ENCODE data around the gene WBP2NL.

The WBP2NL gene

GRCh38 chr22:41979423-41980250, 19.0 kb upstream of the WBP2NL start:
- DNase-seq = no peak

DNA sequence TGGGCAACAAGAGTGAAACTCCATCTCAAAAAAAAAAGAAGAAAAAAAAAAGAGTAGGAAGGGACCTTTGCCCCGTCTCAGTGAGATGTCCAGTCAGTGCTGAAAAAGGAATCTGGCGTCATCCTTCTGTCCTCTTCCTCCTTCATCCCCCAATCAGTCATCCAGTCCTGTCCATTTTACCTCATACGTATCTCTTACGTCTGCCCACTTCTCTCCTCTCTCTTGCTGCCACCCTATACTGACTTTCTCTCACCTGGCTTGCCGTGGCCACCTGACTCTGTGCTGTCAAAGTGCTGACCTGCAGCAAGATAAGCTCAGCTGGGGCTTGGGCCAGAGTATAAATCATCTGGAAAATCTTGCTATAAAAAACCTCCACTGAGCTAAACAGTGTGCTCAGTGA, 15.7 kb upstream of the WBP2NL start:
- no peak for DNase-seq

- no peak for DNase-seq
These were observed 14.8 kb upstream of the WBP2NL start for GRCh38 chr22:41983513-41984405.

DNA sequence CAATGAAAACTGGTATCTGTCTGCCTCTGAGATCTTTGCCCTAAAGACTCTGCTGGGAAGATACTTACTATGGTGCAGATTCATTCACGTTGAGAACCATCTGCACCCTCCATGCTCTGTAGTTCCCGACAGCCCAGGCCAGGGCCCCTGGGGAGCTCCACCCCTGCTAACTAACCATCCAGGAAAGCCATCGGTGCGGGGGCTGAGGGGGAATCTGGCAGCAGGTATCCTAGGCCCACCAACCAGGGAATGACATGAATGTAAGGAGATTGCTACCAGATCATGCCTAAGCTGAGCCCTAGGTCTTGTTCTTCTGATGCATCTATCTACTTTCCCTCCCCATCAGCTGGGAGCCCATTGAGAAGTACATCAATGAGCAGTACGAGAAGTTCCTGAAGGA, 11.3 kb upstream of the WBP2NL start:
- DNase-seq = no peak

DNA sequence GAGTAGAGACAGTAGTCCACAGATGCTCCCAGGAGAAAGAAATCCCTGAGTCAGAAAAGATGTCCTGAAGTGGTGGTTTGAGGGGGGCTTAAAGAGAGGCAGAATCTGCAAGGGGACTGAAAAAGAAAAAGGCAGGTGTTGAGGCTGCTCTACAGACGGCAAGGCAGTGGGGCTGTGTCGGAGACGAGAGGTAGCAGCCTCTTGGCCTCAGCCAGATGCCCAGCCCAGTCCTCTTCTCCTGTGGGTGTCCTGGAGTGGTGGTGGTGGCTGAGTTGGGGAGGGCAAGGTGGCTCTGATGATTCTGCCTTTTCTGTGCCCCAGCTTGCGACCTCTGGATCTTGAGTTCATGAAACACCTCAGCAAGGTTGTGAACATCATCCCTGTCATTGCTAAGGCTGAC, 9.3 kb upstream of the WBP2NL start:
- no peak for DNase-seq

GRCh38 chr22:41991111-41991510, 7.5 kb upstream of the WBP2NL start:
- no peak for DNase-seq

DNA sequence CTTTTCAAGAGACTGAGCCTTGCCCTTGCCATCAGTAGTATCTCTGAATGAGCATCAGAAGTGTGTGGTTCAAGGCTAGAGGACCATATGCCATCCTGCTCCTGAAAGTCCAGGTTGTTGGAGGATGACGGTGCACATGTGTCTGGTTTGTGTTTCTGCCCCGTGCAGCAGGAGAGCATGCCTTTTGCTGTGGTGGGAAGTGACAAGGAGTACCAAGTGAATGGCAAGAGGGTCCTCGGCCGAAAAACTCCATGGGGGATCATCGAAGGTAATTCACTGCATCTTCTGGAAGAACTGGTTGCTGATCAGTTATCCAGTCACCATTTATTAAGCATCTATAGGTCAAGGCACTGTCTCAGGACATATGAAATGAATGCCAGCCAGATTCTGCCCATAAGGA, 6.1 kb upstream of the WBP2NL start:
- no peak for DNase-seq

- DNase-seq = no peak
These were observed 3.4 kb upstream of the WBP2NL start for GRCh38 chr22:41995211-41995610.

DNA sequence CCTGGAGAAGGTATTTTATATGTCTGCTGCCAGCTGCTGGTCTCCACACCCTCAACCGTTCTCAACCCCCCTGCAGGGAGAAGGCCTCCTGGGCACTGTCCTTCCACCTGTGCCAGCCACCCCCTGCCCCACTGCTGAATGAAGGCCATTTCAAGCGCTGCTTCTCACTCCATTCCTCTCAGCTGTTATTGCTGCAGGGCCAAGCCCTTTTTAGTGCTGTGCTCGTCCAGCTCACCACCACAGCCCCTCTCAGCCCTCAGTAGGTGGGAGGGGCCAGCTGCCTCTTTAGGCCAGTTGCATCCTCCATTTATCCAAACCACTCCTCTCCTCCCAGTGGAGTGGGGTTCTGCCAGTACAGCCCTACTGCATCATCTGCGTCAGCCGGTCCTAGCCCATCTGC, 1.8 kb upstream of the WBP2NL start:
- DNase-seq = no peak

DNA sequence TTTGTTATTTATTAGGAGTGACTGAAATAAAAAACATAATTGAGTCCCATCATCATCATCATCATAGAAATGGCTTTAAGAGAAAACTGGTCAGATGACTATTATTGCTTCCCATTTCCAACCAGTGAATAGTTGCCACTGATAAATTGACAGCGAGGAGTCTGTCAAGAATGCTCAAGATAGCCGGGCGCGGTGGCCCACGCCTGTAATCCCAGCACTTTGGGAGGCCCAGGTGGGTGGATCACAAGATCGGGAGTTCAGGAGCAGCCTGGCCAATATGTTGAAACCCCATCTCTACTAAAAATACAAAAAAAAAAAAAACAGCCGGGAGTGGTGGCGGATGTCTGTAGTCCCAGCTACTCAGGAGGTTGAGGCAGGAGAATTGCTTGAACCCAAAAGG, 1.9 kb downstream of the WBP2NL start:
- no peak for DNase-seq

DNA sequence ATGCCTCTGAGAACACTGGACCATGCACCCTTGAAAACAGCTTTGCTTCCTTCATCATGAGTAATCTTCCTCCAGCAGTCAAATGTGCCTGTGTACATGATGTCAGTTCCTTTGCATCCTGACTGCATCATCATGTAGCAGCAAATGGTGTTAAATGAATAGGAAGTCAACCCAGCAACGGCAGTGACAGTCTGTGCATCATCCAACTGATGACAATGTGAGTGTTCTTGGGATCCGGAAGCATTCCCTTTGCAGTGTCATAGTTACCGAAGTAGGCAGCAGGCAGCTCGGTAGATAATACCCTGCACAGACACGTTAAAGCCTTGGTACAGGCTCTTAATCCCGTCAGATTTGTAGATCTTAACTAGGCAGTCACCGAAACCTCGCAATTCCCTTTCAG, 2.5 kb downstream of the WBP2NL start:
- DNase-seq = no peak

DNA sequence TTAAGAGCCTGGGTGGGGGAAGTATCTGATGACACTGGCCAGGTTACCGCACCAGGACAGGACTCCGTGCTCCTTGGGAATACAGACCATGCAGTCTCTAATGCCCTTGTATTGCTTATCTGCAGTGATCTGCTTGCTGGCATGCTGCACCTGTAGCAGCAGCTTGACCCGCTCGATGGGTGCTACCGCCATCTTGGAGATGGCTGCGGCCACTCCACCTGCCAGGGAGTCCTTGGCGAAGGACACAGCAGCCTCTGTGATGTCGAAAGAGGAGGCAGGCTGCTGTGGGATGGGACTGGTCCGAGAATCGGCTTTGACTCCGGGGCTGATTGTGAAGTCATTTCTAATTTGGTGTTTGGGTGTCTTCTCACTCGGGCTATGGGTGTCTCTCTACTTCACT, 3.1 kb downstream of the WBP2NL start:
- no peak for DNase-seq

DNA sequence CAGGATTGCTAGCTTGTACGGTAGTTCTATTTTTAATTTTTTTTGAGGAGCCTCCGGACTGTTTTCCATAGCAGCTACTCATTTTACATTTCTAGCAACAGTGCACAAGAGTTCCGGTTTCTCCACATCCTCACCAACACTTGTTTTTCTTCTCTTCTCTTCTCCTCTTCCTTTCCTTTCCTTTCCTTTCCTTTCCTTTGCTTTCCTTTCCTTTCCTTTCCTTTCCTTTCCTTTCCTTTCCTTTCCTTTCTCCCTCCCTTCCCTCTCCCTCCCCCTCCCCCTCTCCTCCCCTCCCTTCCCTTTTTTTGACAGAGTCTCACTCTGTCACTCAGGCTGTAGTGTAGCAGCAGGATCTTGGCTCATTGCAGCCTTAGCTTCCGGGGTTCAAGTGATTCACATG, 9.3 kb downstream of the WBP2NL start:
- DNase-seq = no peak

- DNase-seq = no peak
These were observed 12.2 kb downstream of the WBP2NL start for GRCh38 chr22:42010778-42011177.

DNA sequence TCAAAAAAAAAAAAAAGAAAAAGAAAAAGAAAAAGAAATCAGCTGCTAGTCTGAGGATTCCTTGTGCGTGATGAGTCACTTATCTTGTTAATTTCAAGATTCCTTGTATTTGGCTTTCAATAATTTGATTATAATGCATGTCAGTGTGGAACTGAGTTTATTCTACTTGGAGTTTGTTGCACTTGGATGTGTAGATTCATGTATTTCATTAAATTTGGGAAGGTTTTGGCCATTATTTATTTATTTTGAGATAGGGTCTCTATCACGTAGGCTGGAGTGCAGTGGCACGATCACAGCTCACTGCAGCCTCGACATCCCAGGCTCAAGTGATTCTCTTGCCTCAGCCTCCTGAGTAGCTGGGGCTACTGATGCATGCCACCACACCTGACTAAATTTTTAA, 14.8 kb downstream of the WBP2NL start:
- no peak for DNase-seq

DNA sequence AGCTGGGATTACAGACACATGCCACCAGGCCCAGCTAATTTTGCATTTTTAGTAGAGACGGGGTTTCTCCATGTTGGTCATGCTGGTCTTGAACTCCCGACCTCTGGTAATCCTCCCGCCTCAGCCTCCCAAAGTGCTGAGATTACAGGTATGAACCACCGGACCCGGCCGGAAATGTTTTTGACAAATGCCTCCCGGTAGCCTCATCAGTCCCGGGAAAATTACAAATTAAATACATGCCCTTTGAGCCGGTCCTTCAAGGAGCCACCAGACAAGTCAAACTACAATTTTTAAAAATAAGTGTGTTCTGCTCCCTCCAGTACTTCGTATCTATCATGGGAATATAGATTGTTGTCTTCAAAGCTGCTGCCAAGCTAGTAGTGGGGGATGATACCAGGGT, 17.5 kb downstream of the WBP2NL start:
- no peak for DNase-seq

- no peak for DNase-seq
These were observed 19.6 kb downstream of the WBP2NL start for GRCh38 chr22:42018224-42018623.

DNA sequence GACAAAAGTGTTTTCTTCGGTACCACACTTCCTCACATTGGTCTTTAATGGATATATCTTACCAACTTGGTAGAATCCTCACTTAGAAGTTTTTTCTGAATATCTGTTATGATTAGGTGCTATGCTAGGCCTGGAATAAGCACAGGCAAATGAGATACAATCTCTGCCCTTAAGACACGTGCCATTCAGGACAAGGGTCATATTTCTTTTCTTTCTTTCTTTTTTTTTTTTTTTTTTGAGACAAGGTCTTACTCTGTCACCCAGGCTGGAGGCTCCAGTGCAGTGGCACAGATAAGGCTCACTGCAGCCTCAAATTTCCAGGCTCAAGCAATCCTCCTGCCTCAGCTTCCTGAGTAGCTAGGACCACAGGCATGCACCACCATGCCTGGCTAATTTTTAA, 23.0 kb downstream of the WBP2NL start:
- no peak for DNase-seq

DNA sequence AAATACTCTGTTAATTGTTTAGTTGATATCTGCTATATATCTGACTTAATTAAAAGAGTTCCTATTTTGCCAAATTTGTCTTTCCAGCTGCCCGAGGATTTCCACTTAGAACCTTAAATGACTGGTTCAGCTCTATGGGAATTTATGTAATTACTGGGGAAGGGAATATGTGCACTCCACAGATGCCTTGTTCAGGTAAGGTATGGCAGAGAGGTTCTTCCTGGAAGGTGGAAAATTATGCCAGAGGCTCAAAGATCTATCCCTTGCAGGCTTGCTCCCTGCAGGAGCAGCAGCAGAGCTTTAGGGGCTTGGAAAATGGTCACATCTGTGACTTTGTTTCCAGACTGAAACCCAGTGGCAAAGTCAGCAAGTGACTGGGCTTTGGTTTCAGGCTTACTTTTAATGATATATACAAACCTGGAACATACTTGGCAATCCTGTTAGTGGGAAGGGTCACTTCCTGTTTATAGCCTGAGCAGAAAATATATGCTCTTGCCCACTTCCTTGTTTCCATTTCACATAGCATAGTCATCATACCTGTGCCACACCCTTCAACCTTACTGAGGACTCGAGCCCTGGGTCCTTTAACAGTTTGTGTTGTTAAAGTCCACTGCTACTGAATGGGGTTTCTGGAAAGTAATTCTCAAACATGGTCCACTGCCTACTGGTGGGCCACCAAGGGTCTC, 23.7 kb downstream of the WBP2NL start:
- DNase-seq = no peak

DNA sequence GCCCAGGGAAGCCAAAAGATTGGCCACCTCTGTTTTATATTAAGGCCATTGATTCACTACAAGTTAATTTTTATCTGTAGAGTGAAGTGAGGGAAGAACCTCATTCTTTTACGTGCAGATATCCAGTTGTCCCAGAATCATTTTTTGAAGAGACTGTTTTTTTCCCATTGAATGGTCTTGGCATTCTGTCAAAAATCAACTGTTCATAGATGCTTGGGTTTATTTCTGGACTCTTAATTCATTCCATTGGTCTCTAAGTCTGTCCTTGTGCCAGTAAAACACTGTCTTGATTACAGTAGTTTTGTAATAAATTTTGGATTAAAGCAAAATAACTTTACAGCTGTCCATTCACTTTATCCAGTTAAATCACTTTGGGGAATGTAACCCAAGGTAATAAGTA, 26.8 kb downstream of the WBP2NL start:
- no peak for DNase-seq

DNA sequence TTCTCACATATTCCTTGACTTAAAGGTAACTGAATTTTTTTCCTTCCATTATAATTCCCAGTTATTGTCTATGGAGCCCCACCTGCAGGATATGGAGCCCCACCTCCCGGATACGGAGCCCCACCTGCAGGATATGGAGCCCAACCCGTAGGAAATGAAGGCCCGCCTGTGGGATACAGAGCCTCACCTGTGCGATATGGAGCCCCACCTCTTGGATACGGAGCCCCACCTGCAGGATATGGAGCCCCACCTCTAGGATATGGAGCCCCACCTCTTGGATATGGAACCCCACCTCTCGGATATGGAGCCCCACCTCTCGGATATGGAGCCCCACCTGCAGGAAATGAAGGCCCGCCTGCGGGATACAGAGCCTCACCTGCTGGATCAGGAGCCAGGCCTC, 28.1 kb downstream of the WBP2NL start:
- DNase-seq = no peak

DNA sequence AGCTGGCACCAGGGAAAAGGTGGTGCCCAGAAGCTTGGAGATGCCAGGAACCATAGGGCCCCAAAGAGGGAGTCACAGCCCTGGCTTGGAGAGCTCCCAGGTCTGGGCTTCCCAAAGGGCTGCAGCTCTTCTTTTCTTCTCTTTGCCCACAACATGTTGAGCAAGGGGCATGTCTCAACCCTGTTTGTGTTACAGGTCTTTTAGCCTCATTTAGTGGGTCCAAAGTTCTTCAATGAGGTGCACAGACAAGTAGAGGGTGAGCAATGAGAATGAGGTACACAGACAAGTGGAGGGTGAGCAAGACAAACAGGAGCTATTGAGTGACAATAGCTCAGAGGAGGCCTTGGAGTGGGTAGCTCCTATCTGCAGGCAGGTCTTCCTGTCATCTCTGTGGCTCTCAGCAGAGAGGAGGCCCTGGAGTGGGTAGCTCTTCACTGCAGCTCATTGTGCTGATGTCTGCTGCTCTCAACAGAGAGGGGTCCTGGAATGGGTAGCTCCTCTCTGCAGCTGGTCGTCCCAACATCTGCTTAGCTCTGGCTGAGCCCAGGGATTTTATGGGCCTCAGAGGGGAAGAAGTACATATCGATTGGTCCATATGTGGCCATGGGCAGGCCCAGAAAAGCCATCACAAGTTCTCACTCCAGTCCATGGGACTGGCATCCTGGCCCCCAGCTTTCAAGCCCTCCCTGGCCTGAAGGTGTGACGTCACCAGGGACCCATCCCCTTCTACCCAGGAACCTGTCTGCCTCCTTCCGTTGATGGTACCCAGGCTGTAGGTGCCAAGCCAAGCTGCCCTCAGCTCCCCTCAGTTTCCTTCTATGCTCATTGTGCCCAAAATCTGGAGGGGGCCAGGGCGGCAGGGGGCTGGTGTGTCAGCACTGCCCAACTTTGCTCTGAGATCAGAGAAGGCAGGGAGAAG, 34.9 kb downstream of the WBP2NL start:
- no peak for DNase-seq

DNA sequence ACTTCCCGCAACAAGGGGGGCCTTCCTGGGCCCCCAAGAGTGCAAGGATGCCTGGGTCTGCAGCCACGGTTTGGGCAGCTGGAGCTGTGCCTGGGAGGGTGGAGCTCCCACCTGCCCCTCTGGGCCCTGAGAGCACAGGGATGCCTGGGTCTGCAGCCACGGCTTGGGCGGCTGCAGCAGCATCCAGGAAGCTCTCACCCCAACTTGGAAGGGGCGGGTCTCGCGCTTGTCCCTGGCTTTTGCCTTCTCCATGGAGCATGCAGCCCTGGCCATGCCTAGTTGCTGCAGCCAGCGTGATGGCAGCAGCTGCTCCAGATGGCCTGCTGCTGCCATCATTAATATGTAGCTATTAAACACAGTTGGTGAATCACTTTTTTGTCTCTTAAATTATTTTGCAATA, 36.7 kb downstream of the WBP2NL start:
- no peak for DNase-seq

Data from NCI-H1930 (cell line).